ENCODE measurements around the gene TBC1D17.
A peak's percentile ranks its signal among the peaks of the same experiment; 100 is the strongest.

The TBC1D17 gene

DNA sequence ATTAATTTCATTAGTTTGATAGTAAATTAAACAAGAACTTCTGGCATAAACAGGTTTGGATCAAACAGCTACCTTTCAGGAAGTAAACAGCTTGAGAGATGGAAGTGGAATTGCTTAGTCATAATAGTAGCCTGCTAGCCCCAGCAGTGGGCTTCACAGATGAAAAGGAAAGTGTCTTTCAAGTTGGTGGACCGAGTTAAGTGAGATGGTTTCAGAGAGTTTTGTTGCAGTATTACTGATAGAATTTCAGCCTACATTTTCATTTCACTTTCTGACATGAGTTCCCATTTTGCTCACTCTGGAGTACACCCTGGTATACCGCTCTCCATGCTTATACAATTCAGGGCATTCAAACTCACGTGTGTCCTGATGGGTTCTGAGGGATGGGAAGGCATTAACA lies 28.6 kb upstream of the TBC1D17 start:
- DNase-seq = no peak

DNA sequence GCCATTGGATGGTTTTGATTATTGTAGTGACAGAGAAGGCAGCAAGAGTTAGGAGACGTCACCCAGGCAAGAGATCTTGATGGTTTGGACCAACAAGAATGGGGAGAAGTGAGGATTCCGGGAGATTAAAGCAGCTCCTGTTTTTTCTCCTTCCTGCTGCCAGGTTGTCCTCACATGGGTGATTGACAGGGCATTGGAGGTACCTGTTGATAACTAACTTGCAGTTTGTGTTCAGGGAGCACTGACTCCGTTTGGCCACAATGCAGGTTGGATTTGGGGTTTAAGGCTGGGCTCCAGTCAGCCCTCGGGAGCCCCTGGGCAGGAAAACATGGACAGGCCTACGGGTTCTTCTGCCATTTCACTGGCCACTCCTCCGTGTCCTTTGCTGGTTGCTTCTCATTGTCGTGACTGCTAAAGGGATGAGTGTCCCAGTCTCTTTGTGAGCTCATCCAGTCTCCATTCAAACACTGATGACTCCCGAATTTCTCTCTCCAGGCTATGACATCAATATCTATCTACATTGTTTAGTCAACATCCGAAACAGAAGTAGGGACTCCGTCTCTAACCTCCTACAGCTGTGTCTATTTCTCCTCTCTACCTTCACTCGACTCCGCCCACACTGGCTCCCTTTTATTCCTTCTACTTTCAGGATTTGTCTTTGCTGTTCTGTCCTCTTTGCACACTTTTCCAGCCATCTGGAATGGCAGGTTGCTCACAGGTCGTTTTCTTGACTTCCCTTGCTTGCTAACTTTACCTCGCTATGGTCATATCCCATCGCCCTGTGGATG lies 27.9 kb upstream of the TBC1D17 start:
- no peak for DNase-seq

DNA sequence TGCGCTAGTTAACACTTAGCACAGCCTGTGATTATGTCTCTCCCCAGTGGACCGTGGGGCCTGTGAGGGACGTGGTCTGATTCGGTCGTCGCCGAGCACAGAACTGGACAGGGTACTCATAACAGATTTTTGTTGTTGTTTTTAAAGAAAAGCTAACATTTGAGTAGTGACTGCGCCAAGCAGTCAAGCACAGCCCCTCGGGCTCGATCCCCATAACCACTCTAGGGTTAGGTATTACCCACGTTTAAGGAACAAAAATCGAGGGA lies 27.3 kb upstream of the TBC1D17 start:
- DNase-seq = no peak

DNA sequence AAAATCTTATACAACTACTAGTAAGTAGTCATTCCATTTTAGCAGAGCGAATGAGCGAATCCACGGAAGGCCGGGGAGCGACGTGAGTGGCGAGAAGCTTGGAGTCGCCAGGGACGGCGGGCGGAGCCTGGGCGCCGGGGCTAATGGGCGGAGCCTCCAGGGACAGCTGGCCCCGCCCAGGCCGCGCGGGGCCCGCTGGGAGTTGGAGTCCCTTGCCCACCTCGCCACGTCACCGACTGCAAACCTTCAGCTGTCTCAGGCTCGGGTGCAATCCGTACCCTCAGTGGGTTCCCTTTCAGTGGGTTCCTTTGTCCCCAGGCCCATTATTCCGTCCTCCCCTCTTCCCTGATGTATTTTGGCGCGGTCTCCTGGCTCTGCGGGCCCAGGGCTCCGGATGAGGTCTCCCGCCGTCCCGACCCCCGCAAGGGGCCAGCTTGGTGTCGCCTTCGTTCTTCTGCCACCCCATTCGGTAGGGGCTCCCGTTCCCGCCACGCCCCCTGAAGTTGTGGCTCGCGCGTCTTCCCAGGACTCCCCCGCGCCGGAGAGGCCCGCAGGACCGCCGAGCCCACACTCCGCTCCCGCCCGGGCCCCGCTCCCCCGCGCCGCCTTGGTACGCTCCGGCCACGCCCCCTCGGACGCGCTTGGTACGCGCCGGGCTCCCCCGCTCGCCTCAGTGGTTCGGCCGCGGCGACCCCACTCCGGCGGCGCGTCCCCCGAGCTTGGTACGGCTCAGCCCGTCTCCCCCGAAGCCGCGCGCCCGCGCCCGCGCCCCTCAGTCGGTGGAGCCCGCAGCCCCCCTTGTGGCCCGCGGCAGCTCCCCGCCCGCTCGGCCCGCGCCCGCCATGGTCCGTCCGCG lies 26.8 kb upstream of the TBC1D17 start, which contains the start of gene PTOV1:
Gene PTOV1 (plus strand): TSS at position 673 of the 856 bp plus-strand sequence.
- peak; percentile 92 for DNase-seq

DNA sequence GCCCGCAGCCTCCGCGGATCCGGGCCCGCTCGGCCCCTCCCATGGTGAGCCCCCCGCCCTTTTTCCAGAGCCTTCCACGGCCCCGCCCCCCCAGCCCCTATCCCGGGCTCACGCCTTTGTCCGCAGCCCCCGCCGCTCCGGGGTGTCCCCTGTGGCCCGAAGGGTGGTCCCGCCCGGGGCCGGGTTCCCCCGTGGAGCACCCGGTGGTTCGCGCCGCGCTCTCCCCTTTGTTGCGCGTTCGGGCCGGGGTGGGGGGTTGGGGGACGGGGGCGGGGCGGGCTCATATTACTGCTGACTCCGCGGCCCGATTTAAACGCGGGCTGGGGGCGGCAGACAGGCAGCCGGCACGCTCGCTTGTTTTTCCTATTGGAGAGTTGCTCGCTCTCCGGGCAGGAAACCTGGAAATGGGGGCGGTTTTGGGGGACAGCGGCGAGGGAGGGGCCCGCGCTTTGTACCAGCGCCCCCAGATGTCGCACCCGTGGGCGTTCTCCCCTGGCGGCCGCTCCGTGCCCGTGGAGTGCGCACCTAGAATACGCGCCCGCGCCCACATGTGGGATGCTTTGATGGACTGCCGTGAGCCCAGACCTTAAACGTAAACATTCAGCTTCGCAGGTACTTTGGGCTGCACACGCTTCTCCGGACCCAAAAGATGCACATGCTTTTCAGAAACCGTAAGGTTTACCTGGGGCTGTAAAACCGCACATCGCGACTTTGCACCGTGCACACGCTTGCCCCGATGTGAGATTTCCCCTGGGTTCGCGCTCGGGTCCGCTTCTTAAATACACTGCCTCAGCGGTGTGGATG lies 25.8 kb upstream of the TBC1D17 start:
- peak; percentile 40 for DNase-seq

DNA sequence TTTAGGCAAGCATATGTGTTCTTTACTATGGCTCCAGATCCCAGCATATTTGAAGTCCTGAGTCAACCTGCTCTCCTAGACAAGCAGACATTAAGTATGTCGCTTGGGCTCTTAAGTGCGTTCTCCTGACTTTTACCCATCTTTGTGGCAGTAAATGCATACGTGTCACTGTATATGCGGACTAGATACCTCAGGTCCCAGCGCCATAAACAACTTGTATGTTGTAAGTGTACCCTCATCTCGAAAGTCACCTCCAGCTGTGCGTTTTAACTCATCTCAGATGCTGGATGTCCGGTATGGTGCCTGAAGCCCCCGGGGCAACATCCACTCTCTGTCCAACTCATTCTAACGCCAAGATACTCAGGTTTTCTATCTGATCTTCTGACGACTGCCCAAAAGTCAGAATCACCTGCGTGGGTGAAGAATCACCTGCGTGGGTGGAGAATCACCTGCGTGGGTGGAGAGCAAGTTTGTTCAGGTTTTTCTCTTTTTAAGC lies 24.8 kb upstream of the TBC1D17 start:
- peak; percentile 22 for DNase-seq

DNA sequence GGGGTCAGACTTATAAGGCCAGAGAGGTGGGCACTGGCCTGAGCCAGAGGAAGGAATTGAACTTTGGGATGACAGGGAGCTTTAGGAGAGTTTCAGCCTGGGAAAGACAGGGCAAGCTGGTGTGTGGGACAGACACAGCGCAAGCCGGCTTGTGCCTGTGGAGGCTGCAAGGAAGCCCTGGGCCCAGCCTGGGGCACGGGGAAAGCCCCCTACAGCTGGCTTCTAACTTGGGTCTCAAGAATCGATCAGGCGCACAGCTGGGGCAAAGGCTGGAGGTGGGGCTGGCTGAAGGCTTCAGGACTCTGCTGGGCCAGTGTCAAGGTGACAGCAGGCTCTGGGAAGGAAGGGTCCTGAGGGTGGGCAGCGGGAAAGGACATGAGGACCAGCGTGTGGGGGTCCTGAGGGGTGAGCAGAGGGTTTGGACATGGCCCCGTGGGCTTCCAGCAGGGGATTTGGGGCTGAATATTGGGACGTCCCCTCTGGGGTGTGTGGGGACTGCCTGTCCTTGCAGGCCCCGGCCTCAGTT lies 23.6 kb upstream of the TBC1D17 start:
- no peak for DNase-seq

DNA sequence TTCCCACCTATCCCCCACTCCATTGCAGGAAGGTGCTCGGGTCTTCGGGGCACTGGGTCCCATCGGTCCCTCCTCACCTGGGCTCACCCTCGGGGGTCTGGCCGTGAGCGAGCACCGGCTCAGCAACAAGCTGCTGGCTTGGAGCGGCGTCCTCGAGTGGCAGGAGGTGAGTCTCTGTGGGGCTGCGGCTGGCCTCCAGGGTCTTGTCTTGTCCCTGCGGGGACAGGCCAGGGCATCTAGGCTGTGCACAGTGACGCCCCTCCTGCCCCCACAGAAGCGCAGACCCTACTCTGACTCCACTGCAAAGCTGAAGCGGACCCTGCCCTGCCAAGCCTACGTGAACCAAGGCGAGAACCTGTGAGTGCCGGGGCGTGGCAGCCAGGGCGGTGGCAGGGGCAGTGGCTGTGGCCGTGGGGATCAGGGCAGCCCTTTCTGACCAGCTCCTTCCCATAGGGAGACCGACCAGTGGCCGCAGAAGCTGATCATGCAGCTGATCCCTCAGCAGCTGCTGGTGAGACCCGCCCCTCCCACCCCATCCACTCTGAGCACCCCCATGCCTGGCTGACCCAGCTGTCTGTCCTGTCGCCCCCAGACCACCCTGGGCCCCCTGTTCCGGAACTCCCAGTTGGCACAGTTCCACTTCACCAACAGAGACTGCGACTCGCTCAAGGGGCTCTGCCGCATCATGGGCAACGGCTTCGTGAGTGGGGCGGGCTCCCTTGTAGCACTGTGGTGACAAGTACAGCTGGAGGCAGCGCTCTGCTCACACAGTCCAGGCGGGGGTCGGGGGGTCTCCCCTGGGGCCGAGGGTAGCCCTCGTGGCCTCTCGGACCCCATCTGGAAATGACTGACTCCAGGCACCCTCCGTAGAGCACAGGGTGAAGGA lies 22.9 kb upstream of the TBC1D17 start:
- no peak for DNase-seq

DNA sequence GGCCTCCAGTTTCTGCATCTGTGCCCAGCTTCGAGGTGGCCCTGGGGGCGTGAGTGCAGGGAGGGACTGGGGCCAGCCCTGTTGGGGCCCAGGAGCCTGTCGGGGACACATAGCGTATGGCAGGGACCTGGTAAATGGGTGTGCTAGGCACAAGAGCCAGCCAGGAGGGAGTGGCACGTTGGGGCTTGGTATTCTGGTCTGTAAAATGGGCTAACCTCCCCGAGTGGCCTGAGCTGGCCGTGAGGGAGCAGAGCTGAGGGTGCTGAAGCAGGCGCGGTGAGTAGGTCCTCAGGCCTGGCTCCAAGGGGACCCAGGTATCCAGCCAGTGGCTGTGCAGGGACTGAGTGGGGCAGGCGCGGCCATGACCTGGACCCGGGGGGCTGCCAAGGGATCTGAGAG lies 22.2 kb upstream of the TBC1D17 start:
- no peak for DNase-seq

GRCh38 chr19:49855676-49856573 lies 21.6 kb upstream of the TBC1D17 start:
- no peak for DNase-seq

DNA sequence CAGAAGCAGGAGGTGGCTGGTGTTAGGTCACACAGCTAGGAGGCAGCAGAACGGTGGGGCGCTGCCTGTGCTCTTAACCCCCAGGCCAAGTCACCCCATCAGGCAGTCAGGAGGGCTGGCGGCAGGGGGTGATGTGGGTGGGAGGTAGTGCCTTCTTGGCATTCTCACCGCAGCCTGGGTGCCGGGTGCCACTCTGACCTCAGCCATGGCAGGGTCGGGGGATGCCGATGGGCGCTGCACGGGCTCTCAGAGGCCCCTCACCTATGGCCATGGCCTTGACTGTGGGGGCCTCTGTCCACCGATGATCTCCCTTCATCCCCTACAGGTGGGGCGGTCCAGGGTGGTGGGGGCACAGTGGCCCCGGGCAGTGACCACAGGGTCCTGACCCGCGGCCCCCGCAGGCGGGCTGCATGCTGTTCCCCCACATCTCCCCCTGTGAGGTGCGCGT lies 20.9 kb upstream of the TBC1D17 start:
- no peak for DNase-seq

DNA sequence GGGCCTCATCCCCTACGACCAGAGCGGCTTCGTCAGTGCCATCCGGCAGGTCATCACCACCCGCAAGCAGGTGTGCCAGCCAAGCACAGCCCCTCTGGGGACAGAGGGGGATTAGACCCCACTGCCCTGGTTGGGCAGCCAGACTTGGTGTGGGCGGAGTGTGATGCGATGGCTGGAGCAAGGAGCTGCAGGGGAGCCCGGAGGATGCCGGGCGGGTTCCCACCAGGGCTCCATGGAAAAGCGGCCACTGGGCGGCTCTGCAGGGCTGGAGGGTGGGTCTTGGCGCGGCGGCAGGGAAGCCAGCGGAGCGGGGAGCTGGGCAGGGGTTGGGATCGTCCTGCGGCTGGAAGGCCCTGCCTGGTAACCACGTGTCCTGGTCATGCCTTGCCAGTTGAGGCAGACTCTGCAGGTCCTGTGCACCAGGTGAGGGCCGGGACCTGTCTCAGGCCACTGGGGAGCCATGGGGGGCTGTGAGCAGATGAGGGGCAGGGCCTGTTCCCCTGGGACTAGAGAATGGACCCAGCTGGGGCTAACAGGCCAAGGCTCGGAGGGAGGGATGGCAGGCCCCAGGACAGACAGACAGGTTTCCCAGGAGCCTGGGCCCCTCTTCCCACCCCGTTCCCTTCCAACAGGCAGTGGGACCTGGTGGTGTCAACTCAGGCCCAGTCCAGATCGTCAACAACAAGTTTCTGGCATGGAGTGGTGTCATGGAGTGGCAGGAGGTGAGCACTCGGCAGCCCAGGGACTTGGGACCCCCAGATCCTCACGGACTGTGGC lies 20.3 kb upstream of the TBC1D17 start:
- DNase-seq = no peak

GRCh38 chr19:49857838-49858087 lies 19.7 kb upstream of the TBC1D17 start:
- no peak for DNase-seq

DNA sequence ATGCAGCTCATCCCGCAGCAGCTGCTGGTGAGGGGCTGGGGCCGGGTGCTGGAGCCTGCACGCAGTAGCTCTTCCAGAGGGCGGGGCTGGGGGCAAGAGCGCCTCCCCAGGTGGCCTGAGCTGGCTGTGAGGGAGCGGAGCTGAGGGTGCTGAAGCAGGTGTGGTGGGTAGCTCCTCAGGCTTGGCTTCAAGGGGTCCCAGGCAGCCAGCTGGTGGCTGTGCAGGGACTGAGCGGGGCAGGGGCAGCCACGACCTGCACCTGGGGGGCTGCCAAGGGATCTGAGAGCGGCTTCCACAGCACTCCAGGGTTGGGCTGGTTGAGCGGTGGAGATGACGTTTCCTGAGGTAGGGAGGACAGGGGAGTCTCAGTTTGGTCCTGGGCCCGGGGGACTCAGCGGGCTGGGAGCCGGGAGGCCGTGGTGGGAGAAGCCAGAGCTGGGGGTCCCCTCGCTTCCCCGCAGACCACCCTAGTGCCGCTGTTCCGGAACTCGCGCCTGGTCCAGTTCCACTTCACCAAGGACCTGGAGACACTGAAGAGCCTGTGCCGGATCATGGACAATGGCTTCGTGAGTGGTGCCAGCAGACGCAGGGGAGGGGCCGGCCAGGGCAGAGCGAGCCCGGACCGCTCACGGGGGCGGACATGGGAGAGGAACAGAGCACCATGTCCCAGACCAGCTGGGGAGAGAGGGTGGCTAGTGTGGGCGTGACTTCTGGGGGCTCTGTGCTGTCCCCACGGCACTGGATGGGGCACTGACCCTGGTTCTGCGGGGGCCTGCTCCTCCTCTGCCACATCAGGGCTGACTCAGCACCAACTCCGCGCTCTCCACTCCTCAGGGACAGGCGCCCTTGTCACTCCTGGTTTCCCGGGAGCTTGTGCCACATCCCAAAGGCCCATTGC lies 19.2 kb upstream of the TBC1D17 start:
- DNase-seq = no peak

GRCh38 chr19:49859682-49860335 lies 17.7 kb upstream of the TBC1D17 start:
- no peak for DNase-seq

DNA sequence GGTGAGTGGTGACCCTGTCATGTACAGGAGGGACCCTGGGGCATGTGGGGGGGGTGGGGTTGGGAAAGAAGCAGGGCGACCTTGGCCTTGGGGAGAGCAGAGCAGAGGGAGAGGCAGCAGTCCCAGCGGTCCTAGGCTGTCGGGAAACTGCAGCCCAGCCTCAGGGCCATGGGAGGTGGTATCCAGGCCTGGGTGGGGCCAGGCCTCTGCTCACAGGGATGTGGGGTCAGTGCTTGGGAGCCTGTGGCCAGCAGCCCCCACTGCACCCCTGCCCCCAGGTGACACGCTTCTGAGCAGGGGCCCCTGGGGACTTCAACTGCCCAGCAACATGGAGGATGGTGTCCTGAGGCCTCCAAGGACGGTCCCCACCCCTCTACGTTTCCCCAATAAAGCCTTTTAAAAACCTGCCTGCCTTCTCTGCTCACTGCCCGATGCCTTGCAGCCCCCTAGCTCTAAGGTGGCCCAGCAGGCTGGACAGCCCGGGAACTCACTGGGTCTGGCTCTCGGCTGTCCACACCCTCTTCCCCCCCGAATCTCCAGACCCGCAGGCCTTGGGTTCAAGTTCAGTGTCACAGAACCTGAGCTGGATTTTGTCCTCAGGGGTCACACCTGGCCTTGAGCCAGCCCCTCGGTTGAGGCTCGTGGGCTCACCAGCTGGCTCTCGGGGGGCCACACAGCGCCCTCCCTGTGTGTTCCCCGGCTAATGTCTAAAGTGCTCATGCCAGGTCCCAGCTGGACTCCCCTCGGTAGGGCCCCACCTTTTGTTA lies 17.0 kb upstream of the TBC1D17 start:
- DNase-seq = no peak

DNA sequence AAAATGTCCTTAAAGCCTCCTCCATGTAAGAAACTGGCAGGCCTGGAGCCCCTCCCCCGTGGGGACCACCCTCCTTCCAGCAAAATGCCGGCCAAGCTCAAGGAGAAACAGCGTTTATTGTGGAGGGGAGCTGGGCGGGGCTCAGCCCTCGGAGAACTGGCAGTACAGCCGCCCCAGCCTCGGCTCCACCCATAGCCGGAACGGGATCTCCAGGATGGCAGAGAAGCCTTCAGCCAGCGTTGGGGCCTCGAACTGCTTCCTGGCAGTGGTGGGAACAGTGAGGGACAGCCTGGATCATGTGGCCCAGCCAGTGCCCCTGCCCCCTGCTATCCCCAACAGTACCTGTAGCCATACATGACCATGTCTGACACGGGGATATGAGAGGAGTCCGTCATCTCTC lies 16.4 kb upstream of the TBC1D17 start:
- DNase-seq = no peak

Data from fibroblast of skin of abdomen (primary cell).